ENCODE data around the gene SLC25A53.

Gene SLC25A53

GRCh38 chrX:104189837-104190236 is 33.0 kb upstream of the SLC25A53 start:
- Histone ChIP-seq H3K27me3 (no peaks in the 10 kb centered on the region), H3K9me3 (no peaks in the 10 kb centered on the region), H3K27ac (no peak overlapping the region), H3K36me3 (peaks cover 16 to 47% (median 25%) of the 10 kb centered on the region in 3 donors), H3K4me3 (no peak overlapping the region), H3K4me1 (no peaks in the 10 kb centered on the region)
- TF ChIP-seq CTCF (IDR thresholded peaks at IDR 0.05): no peak
- intact Hi-C loops (cut with DNase I; ENCODE audit: low total_unique reads): no loop called here
- DNase-seq: no peak

GRCh38 chrX:104187931-104188330 is 31.1 kb upstream of the SLC25A53 start:
- Histone ChIP-seq H3K27me3 (no peaks in the 10 kb centered on the region), H3K4me3 (no peak overlapping the region), H3K4me1 (no peaks in the 10 kb centered on the region), H3K9me3 (no peaks in the 10 kb centered on the region), H3K36me3 (peaks cover 16 to 47% (median 25%) of the 10 kb centered on the region in 3 donors), H3K27ac (no peak overlapping the region)
- intact Hi-C loops (cut with DNase I; ENCODE audit: low total_unique reads): no loop called here
- TF ChIP-seq CTCF (IDR thresholded peaks at IDR 0.05): no peak
- DNase-seq: no peak

DNA sequence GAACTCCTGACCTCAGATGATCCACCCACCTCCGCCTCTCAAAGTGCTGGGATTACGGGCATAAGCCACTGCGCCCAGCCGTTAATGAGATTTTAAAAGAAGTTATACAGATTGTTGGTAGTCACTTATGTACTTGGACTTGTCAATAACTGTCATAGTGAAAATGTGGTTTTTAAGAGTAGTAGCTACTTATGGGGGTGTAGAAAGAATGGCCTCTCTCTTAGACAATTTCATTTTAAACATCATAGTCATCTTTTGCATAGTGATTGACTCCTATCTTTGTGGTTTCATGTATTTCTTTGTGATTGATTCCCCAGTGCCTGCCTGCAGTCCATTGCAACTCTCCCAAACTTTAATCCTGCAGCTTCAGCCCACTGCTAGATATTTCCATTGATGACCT is 26.9 kb upstream of the SLC25A53 start:
- H3K27ac ChIP-seq: no peak overlapping the region
- intact Hi-C loops (cut with DNase I; ENCODE audit: low total_unique reads): no loop called here
- H3K4me3 ChIP-seq: no peak overlapping the region
- no peaks in the 10 kb centered on the region for H3K4me1 ChIP-seq
- peaks cover 0 to 4% (median 2%) of the 10 kb centered on the region in 3 donors for H3K9me3 ChIP-seq
- H3K27me3 ChIP-seq: no peaks in the 10 kb centered on the region
- no peak for DNase-seq
- peaks cover 0 to 21% (median 18%) of the 10 kb centered on the region in 3 donors for H3K36me3 ChIP-seq
- TF ChIP-seq CTCF (IDR thresholded peaks at IDR 0.05): no peak

DNA sequence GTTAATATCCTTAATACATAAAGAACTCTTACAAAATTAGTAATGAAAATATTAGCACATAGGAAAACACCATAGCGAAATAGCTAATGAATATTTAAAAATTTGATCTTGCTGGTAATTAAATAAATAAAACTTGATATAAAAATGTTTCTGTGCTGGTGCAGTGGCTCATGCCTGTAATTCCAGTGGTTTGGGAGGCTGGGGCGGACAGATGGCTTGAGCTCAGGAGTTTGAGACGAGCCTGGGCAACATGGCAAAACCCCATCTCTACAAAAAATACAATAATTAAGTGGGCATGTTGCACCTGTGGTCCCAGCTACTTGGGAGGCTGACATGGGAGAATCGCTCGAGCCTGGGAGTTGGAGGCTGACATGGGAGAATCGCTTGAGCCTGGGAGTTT is 17.0 kb upstream of the SLC25A53 start:
- peaks cover 0 to 7% (median 6%) of the 10 kb centered on the region in 3 donors for H3K36me3 ChIP-seq
- H3K9me3 ChIP-seq: peaks cover 0 to 7% (median 6%) of the 10 kb centered on the region in 3 donors
- intact Hi-C loops (cut with DNase I; ENCODE audit: low total_unique reads): no loop called here
- H3K27me3 ChIP-seq: no peaks in the 10 kb centered on the region
- no peak for TF ChIP-seq CTCF (IDR thresholded peaks at IDR 0.05)
- DNase-seq: no peak
- no peak overlapping the region for H3K4me3 ChIP-seq
- H3K4me1 ChIP-seq: peaks cover 0 to 24% (median 2%) of the 10 kb centered on the region in 4 donors
- H3K27ac ChIP-seq: no peak overlapping the region

GRCh38 chrX:104172788-104173187 is 16.0 kb upstream of the SLC25A53 start:
- Histone ChIP-seq H3K4me1 (peaks cover 0 to 31% (median 4%) of the 10 kb centered on the region in 4 donors), H3K4me3 (no peak overlapping the region), H3K36me3 (no peaks in the 10 kb centered on the region), H3K27ac (no peak overlapping the region), H3K9me3 (no peaks in the 10 kb centered on the region), H3K27me3 (no peaks in the 10 kb centered on the region)
- no peak for TF ChIP-seq CTCF (IDR thresholded peaks at IDR 0.05)
- DNase-seq: no peak
- intact Hi-C loops (cut with DNase I; ENCODE audit: low total_unique reads): no loop called here

DNA sequence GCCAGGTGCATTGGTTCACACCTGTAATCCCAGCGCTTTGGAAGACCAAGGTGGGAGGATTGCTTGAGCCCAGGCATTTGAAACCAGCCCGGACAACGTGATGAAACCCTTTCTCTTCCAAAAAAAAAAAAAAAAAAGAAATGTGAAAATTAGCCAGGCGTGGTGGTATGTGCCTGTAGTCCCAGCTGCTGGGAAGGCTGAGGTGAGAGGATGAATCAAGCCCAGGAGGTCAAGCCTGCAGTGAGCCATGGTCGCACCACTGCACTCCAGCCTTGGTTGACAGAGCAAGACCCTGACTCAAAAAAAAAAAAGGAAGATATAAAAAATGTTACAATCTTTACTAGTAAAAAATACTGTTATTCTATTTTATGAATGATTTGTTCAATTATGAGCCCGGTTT is 15.3 kb upstream of the SLC25A53 start:
- no peak overlapping the region for H3K4me3 ChIP-seq

More for the DNA sequence above, 15.3 kb upstream of the SLC25A53 start:
- no peaks in the 10 kb centered on the region for H3K9me3 ChIP-seq
- H3K27ac ChIP-seq: no peak overlapping the region
- H3K4me1 ChIP-seq: peaks cover 0 to 31% (median 4%) of the 10 kb centered on the region in 4 donors
- TF ChIP-seq CTCF (IDR thresholded peaks at IDR 0.05): no peak
- intact Hi-C loops (cut with DNase I; ENCODE audit: low total_unique reads): no loop called here
- H3K36me3 ChIP-seq: no peaks in the 10 kb centered on the region
- no peaks in the 10 kb centered on the region for H3K27me3 ChIP-seq
- no peak for DNase-seq
